Kidney (tissue), 14 donors: ENCODE measurements around the gene KCNQ1. TPM values are rescaled to one million over a fixed set of nuclear protein-coding genes. Genes with fewer than 3 reads are reported as not detected.

Experiments
- DNase-seq, 5 donors: peaks; one replicate each; pipeline ENCODE4 v3.0.0-alpha.2; 2013 to 2020
- FAIRE-seq: peaks from 2 replicates; lab custom pipeline; 2012; peaks lifted over from hg19 to GRCh38; lab: Jason Lieb, UNC
- H3K27ac ChIP-seq, 2 donors: one replicate each; pipeline ENCODE4 v1.7.0; 2013; ENCODE audit warnings: low read depth in 2 of 2, low read length in 2 of 2, inconsistent platforms in 1 of 2
- H3K27me3 ChIP-seq: one replicate; pipeline ENCODE4 v1.7.1; 2013; ENCODE audit warnings: low read length, inconsistent platforms; ENCODE audit not compliant: control insufficient read depth, insufficient read depth
- H3K36me3 ChIP-seq, 3 donors: one replicate each; pipeline versions ENCODE4 v1.7.0 to v1.7.1; 2013; ENCODE audit warnings: low read length in 3 of 3, control low read depth in 1 of 3, inconsistent platforms in 1 of 3; ENCODE audit not compliant: insufficient read depth in 3 of 3, control insufficient read depth in 2 of 3
- H3K4me1 ChIP-seq, 3 donors: one replicate each; pipeline versions ENCODE4 v1.7.0 to v1.7.1; 2013; ENCODE audit warnings: low read length in 3 of 3, inconsistent platforms in 1 of 3, low read depth in 1 of 3; ENCODE audit not compliant: control insufficient read depth in 2 of 3, insufficient read depth in 2 of 3
- H3K4me3 ChIP-seq, 3 donors: one replicate each; pipeline versions ENCODE4 v1.7.0 to v1.8.1; 2013; ENCODE audit warnings: low read length in 3 of 3, control low read depth in 1 of 3, inconsistent platforms in 1 of 3
- H3K9ac ChIP-seq, 3 donors: one replicate each; pipeline versions ENCODE4 v1.7.0 to v1.7.1; 2013; ENCODE audit warnings: low read length in 3 of 3, control low read depth in 1 of 3, inconsistent platforms in 1 of 3
- H3K9me3 ChIP-seq, 3 donors: one replicate each; pipeline versions ENCODE4 v1.7.0 to v1.7.1; 2013; ENCODE audit warnings: low read length in 3 of 3, control low read depth in 1 of 3, inconsistent platforms in 1 of 3; ENCODE audit not compliant: control insufficient read depth in 2 of 3, insufficient read depth in 1 of 3
- intact Hi-C: fragments of 100-400 bp; cut with DNase I; formaldehyde crosslinking; loops from one replicate; pipeline ENCODE4 v1.11.1; 2022
- polyA plus RNA-seq: library from polyadenylated mRNA; stranded (reverse); fragments of 350-450 nt; fragmentation: Illumina TruSeq; extraction: RNeasy Lipid Tissue Mini Kit (QIAGEN cat#74804); gene quantifications from one replicate; pipeline ENCODE4 v1.2.3, GENCODE V29; 2014; ENCODE audit warnings: low read depth, low replicate concordance; ENCODE audit not compliant: insufficient read depth
- total RNA-seq: library from RNA; stranded (reverse); fragmentation: NEBNext Ultra II Directional; extraction: Animal tissue kit (Norgen Biotek cat#: 25700); gene quantifications from one replicate; pipeline ENCODE4 v1.2.1, GENCODE V29; 2021
- TF ChIP-seq, protein P1 (sequence below): IDR thresholded peaks from 3 replicates; pipeline ENCODE4 v1.5.1; 2012; ENCODE audit warnings: mild to moderate bottlenecking, moderate library complexity, borderline replicate concordance; ENCODE audit not compliant: insufficient read depth; ENCODE audit errors: extremely low read depth
- donor health status: control.
- donor health status: control.
- donor health status: control.
- donor health status: control.
- donor health status: control.
- donor health status: DM: yes; HTN: yes; CAD: no.
- donor health status: Normal renal cell carcinoma (clear cell type).

Gene KCNQ1
- total and polyA plus RNA-seq, 2 donors from 2014 or later: 45.5 to 49.4 TPM

DNA sequence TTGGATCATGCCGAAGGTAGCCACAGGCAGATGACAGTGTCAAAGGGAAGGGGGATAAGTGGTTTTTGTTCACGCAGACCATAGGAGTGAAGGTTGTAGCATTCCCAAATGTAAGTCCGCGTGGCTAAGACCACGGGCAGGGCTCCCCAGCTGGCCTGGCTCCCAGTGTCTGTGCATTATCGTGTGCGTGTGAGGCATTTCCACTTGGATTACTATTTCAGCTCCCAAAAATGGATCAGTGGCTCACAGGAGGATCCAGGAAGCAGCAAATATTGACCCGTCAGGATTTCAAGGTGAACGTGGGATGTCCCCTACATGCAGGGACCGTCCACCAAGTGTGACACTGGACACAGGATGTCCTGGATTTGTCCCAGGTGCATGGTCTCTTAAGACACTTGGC, 430.2 kb downstream of the KCNQ1 start:
- H3K27me3 ChIP-seq: peaks cover 9% of the 10 kb centered on the region
- FAIRE-seq (no peak), DNase-seq (no peak)
- H3K4me3 ChIP-seq: no peak overlapping the region
- H3K27ac ChIP-seq: no peak overlapping the region
- H3K36me3 ChIP-seq: no peaks in the 10 kb centered on the region
- H3K4me1 ChIP-seq: peaks cover 0 to 4% (median 0%) of the 10 kb centered on the region in 3 donors
- intact Hi-C loops: no loop called here
- H3K9ac ChIP-seq: no peak overlapping the region
- no peaks in the 10 kb centered on the region for H3K9me3 ChIP-seq
- TF ChIP-seq, protein P1, sequence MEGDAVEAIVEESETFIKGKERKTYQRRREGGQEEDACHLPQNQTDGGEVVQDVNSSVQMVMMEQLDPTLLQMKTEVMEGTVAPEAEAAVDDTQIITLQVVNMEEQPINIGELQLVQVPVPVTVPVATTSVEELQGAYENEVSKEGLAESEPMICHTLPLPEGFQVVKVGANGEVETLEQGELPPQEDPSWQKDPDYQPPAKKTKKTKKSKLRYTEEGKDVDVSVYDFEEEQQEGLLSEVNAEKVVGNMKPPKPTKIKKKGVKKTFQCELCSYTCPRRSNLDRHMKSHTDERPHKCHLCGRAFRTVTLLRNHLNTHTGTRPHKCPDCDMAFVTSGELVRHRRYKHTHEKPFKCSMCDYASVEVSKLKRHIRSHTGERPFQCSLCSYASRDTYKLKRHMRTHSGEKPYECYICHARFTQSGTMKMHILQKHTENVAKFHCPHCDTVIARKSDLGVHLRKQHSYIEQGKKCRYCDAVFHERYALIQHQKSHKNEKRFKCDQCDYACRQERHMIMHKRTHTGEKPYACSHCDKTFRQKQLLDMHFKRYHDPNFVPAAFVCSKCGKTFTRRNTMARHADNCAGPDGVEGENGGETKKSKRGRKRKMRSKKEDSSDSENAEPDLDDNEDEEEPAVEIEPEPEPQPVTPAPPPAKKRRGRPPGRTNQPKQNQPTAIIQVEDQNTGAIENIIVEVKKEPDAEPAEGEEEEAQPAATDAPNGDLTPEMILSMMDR: no peak

DNA sequence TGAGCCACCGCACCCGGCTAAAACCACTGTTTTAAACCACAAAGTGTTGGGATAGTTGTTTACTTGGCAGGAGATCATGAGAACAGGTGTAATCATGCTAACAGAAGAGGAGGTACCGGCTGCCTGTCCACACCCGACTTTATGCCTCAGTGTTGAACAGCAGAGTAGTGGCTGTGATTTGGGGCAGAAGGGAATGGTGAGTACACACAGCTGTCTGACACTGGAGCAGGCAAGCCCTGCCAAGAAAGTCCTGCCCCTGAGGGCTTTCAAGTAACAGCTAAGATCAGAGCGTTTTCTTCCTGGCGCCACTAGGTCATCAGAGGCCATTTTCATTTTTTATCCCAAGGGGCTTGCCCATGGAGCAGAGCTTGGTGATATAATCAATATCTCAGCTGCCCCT, 432.7 kb downstream of the KCNQ1 start:
- Histone ChIP-seq H3K9me3 (no peaks in the 10 kb centered on the region), H3K27ac (no peak overlapping the region), H3K4me1 (peaks cover 0 to 2% (median 0%) of the 10 kb centered on the region in 3 donors), H3K9ac (no peak overlapping the region), H3K36me3 (no peaks in the 10 kb centered on the region), H3K4me3 (no peak overlapping the region), H3K27me3 (no peaks in the 10 kb centered on the region)
- DNase-seq (no peak), FAIRE-seq (no peak)
- intact Hi-C loops: no loop called here
- TF ChIP-seq, protein P1: no peak

DNA sequence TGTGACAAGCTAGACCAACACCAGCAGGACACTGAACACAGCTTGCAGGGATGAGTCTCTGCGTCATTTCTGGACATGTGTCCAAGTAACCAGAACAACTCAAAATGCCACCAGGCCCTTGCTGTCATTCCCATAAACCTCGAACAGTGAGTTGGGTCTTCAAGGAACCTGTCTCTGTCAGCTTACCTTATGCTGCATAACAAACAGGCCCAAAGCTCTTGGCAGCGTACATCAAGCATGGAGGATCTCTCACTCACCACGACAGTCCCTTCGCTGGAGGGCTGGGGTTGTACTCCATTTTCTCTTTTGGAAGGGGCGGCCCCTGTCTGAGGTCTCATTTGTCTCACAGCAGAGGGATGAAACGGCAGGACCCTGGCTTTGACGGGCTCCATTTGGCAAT, 434.0 kb downstream of the KCNQ1 start:
- intact Hi-C loops: no loop called here
- H3K9me3 ChIP-seq: no peaks in the 10 kb centered on the region
- H3K36me3 ChIP-seq: no peaks in the 10 kb centered on the region
- TF ChIP-seq, protein P1: no peak
- FAIRE-seq: no peak
- peaks cover 0 to 5% (median 0%) of the 10 kb centered on the region in 3 donors for H3K4me1 ChIP-seq
- DNase-seq: no peak
- H3K27me3 ChIP-seq: no peaks in the 10 kb centered on the region
- no peak overlapping the region for H3K4me3 ChIP-seq
- H3K9ac ChIP-seq: no peak overlapping the region
- H3K27ac ChIP-seq: no peak overlapping the region

DNA sequence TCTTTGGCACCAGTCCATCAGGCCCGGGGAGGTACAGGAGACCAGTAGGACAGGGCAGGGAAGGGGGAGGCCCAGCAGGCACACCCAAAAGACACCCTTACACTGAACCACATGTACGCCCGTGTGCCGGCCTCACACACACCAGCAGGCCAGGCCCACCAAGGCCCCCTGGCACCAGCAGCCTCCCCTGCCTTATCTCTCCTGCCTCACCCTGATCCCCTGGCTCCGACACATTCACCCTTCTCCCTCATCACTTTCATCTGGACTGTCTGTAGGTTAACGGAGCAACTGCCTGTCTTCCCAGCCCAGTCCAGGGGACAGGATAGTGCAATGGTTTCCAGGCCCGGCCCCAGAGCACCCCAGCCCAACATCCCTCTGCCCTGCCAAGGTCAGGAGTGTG, 435.8 kb downstream of the KCNQ1 start:
- no peak overlapping the region for H3K4me3 ChIP-seq
- H3K9ac ChIP-seq: no peak overlapping the region
- intact Hi-C loops: loop anchor here (10.0 kb wide), 1 partner anchor 456 kb away; no protein-coding TSS in a partner anchor
- no peaks in the 10 kb centered on the region for H3K36me3 ChIP-seq
- FAIRE-seq: no peak
- H3K4me1 ChIP-seq: peaks cover 0 to 10% (median 0%) of the 10 kb centered on the region in 3 donors
- no peaks in the 10 kb centered on the region for H3K9me3 ChIP-seq
- H3K27ac ChIP-seq: no peak overlapping the region
- H3K27me3 ChIP-seq: no peaks in the 10 kb centered on the region
- DNase-seq: no peak
- TF ChIP-seq, protein P1: no peak
